HCT116 (cell line): ENCODE measurements around the gene FGFBP1. TPM values are rescaled to one million over a fixed set of nuclear protein-coding genes. Genes with fewer than 3 reads are reported as not detected.

Experiments
- ATAC-seq: fragments of 200-7000 bp; cut with Tn5 transposase; 2 replicates; pipeline ENCODE4 v1.9.1; 2020; ENCODE audit warnings: mild to moderate bottlenecking, moderate library complexity
- BruUV-seq: library from RNA; stranded (reverse); fragments of 400-500 nt; replicated peaks from 2 replicates; lab custom pipeline; 2021; lab: Mats Ljungman, UMichigan
- CTCF ChIA-PET: fragments of 300-600 bp; sonication (Branson Sonifier 250); formaldehyde crosslinking; loops from one replicate; lab custom pipeline; 2021; ENCODE audit warnings: antibody characterized with exemption; lab: Charles Lee
- POLR2A ChIA-PET: fragments of 300-600, 350-600 bp; sonication (Branson Sonifier 250); formaldehyde crosslinking; loops from one replicate; lab custom pipeline; 2021; ENCODE audit warnings: antibody characterized with exemption; lab: Charles Lee
- RAD21 ChIA-PET, 2 experiments: fragments of 300-600 bp; sonication (Branson Sonifier 250); formaldehyde crosslinking; loops; one replicate each; lab custom pipeline; 2023; ENCODE audit warnings: low total read pairs in 2 of 2; ENCODE audit not compliant: uncharacterized antibody in 2 of 2, unreplicated experiment in 2 of 2, low non-redundant PET in 1 of 2; lab: Charles Lee
- DNase-seq: peaks from one replicate; pipeline ENCODE4 v3.0.0-alpha.2; 2010; ENCODE audit warnings: low read depth, low spot score
- H2AFZ ChIP-seq: fragments of 200-600 bp; shearing (Covaris generic), sonication (generic); 2 replicates; pipeline ENCODE4 v1.6.1; 2017; ENCODE audit warnings: low read depth, mixed run types, mixed read lengths, antibody characterized with exemption, low read length; ENCODE audit not compliant: poor library complexity, severe bottlenecking
- H3K27ac ChIP-seq: 2 replicates; pipeline ENCODE4 v1.5.1; 2012; ENCODE audit warnings: low read depth, low read length
- H3K27me3 ChIP-seq: fragments of 200-600 bp; sonication (generic); 2 replicates; pipeline ENCODE4 v1.6.1; 2016; ENCODE audit warnings: mixed run types, low read length, mixed read lengths; ENCODE audit not compliant: insufficient read depth
- H3K36me3 ChIP-seq, 2 experiments: fragments of 200-500 bp in 1 of 2; fragments of 200-600 bp in 1 of 2; sonication (Bioruptor generic) in 1 of 2; sonication (generic) in 1 of 2; 2 replicates each; pipeline versions ENCODE4 v1.5.1 to v1.6.1; 2014 to 2016; ENCODE audit warnings: low read length in 2 of 2, inconsistent platforms in 1 of 2, mixed read lengths in 1 of 2, mixed run types in 1 of 2; ENCODE audit not compliant: insufficient read depth in 2 of 2, control insufficient read depth in 1 of 2
- H3K4me1 ChIP-seq, 2 experiments: fragments of 200-600 bp in 1 of 2; sonication (generic) in 1 of 2; 2 replicates each; pipeline versions ENCODE4 v1.5.1 to v1.6.1; 2012 to 2017; ENCODE audit warnings: low read length in 2 of 2, inconsistent platforms in 1 of 2, mild to moderate bottlenecking in 1 of 2, mixed read lengths in 1 of 2, mixed run types in 1 of 2, moderate library complexity in 1 of 2; ENCODE audit not compliant: insufficient read depth in 2 of 2, control insufficient read depth in 1 of 2
- H3K4me2 ChIP-seq: fragments of 200-600 bp; sonication (generic); 2 replicates; pipeline ENCODE4 v1.6.1; 2017; ENCODE audit warnings: mixed run types, low read length, mixed read lengths
- H3K4me3 ChIP-seq, 2 experiments: fragments of 200-600 bp in 1 of 2; sonication (generic) in 1 of 2; replicated peaks in 1 of 2; 2 replicates each; pipeline ENCODE4 v1.5.1; 2011 to 2016; ENCODE audit warnings: low read length in 2 of 2, control low read depth in 1 of 2, low read depth in 1 of 2, mild to moderate bottlenecking in 1 of 2, mixed read lengths in 1 of 2, mixed run types in 1 of 2
- H3K79me2 ChIP-seq: fragments of 200-600 bp; sonication (generic); 2 replicates; pipeline ENCODE4 v1.6.1; 2017; ENCODE audit warnings: mild to moderate bottlenecking, mixed run types, low read length, moderate library complexity, mixed read lengths; ENCODE audit not compliant: insufficient read depth
- H3K9ac ChIP-seq: fragments of 200-600 bp; sonication (generic); 2 replicates; pipeline ENCODE4 v1.6.1; 2016; ENCODE audit warnings: low read length, mixed read lengths
- H3K9me2 ChIP-seq: fragments of 200-600 bp; sonication (generic), shearing (Covaris generic); 2 replicates; pipeline ENCODE4 v1.6.1; 2017; ENCODE audit warnings: mixed run types, mild to moderate bottlenecking, moderate library complexity; ENCODE audit not compliant: insufficient read depth
- H3K9me3 ChIP-seq, 2 experiments: fragments of 200-500 bp in 1 of 2; fragments of 200-600 bp in 1 of 2; sonication (Bioruptor generic) in 1 of 2; sonication (generic) in 1 of 2; 2 replicates each; pipeline ENCODE4 v1.6.1; 2014 to 2017; ENCODE audit warnings: low read length in 2 of 2, mixed read lengths in 2 of 2, inconsistent platforms in 1 of 2, low read depth in 1 of 2, mild to moderate bottlenecking in 1 of 2, mixed run types in 1 of 2, moderate library complexity in 1 of 2; ENCODE audit not compliant: control insufficient read depth in 1 of 2, insufficient read depth in 1 of 2
- H4K20me1 ChIP-seq: fragments of 200-600 bp; sonication (generic), shearing (Covaris generic); 2 replicates; pipeline ENCODE4 v1.6.1; 2017; ENCODE audit warnings: mixed run types, mild to moderate bottlenecking, moderate library complexity; ENCODE audit not compliant: insufficient read depth
- CBX3 ChIP-seq: IDR thresholded peaks from 2 replicates; pipeline ENCODE4 v1.6.1; 2012; ENCODE audit warnings: low read depth
- CEBPB ChIP-seq: IDR thresholded peaks from 2 replicates; pipeline ENCODE4 v1.6.1; 2012; ENCODE audit warnings: low read depth
- EGR1 ChIP-seq: IDR thresholded peaks from 2 replicates; pipeline ENCODE4 v1.6.1; 2012; ENCODE audit warnings: low read depth
- ELF1 ChIP-seq: IDR thresholded peaks from 2 replicates; pipeline ENCODE4 v1.6.1; 2012; ENCODE audit warnings: low read depth, borderline replicate concordance
- EZH2phosphoT487 ChIP-seq: fragments of 200-600 bp; IDR thresholded peaks from 2 replicates; pipeline ENCODE4 v1.6.1; 2018; ENCODE audit warnings: antibody characterized with exemption, borderline replicate concordance
- POLR2AphosphoS5 ChIP-seq: IDR thresholded peaks from 2 replicates; pipeline ENCODE4 v1.6.1; 2011; ENCODE audit warnings: mild to moderate bottlenecking, low read depth, low read length, moderate library complexity
- SRF ChIP-seq: IDR thresholded peaks from 2 replicates; pipeline ENCODE4 v1.6.1; 2012; ENCODE audit warnings: low read depth
- YY1 ChIP-seq: IDR thresholded peaks from 2 replicates; pipeline ENCODE4 v1.6.1; 2011; ENCODE audit warnings: low read length, low read depth, moderate library complexity, mild to moderate bottlenecking; ENCODE audit not compliant: insufficient replicate concordance; ENCODE audit errors: extremely low read depth
- ZFX ChIP-seq: fragments of 450-650 bp; IDR thresholded peaks from 2 replicates; pipeline ENCODE4 v1.6.1; 2017
- intact Hi-C: fragments of 100-400 bp; cut with micrococcal nuclease; formaldehyde crosslinking; loops from 2 replicates; pipeline ENCODE4 v1.10.0; 2022
- total RNA-seq: library from RNA; stranded (reverse); gene quantifications from one replicate; pipeline ENCODE4 v1.2.1, GENCODE V29; 2021; ENCODE audit not compliant: unreplicated experiment
- TF ChIP-seq, protein P1 (sequence below): IDR thresholded peaks from 2 replicates; pipeline ENCODE4 v1.6.1; 2012; ENCODE audit warnings: low read depth
- TF ChIP-seq, protein P2 (sequence below), 3 experiments: fragments of 200-600 bp in 1 of 3; sonication (generic) in 1 of 3; IDR thresholded peaks in 2 of 3; conservative IDR thresholded peaks in 1 of 3; 2 replicates each; pipeline ENCODE4 v1.5.1; 2012 to 2017; ENCODE audit warnings: low read depth in 2 of 3, low read length in 2 of 3, antibody characterized with exemption in 1 of 3, borderline replicate concordance in 1 of 3, control low read depth in 1 of 3, mild to moderate bottlenecking in 1 of 3, mixed read lengths in 1 of 3, mixed run types in 1 of 3, moderate library complexity in 1 of 3; ENCODE audit not compliant: insufficient read depth in 1 of 3

Gene FGFBP1
- total RNA-seq, 1 experiment from 2014 or later, result 8.7 TPM

DNA sequence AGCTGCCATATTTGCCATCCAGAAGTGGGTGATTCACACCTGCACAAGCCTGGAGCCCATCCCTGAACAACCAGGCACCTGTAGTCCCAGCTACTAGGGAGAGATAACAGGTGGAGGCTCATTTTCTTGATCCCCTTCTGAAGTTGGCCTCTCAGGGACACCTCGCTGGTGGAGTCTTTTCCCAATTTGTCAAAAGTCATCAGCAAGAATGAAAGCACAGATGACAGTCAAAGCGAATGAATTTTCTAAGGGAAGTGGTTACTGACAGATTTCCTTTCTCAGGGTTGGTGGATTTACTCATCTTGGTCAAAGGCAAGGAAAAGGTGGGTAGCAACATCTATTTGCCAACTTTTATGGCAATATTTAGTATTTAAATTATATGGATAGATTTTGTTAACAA, 36.5 kb downstream of the FGFBP1 start:
- H3K9me2 ChIP-seq, result no peaks in the 10 kb centered on the region
- H2AFZ ChIP-seq, result no peak overlapping the region
- H3K79me2 ChIP-seq, result no peaks in the 10 kb centered on the region
- DNase-seq, result no peak
- CTCF ChIA-PET, result no interaction called here
- POLR2A ChIA-PET, result no interaction called here
- RAD21 ChIA-PET, result no interaction called here
- no peaks in the 10 kb centered on the region for H3K27me3 ChIP-seq
- peaks cover 14 to 27% of the 10 kb centered on the region in 2 experiments for H3K4me1 ChIP-seq
- no peaks in the 10 kb centered on the region for H4K20me1 ChIP-seq
- no peak overlapping the region for H3K27ac ChIP-seq
- no peaks in the 10 kb centered on the region for H3K36me3 ChIP-seq
- H3K4me2 ChIP-seq, result no peak overlapping the region
- ATAC-seq, result no peak
- H3K4me3 ChIP-seq, result no peak overlapping the region
- H3K9me3 ChIP-seq, result no peaks in the 10 kb centered on the region; a peak in 1 of 4 replicates
- BruUV-seq, result no TSS peak
- intact Hi-C loops, result no loop called here
- TF ChIP-seq CEBPB (no peak), YY1 (no peak), POLR2AphosphoS5 (no peak), SRF (no peak), ZFX (no peak), EZH2phosphoT487 (no peak), EGR1 (no peak), ELF1 (no peak), CBX3 (no peak)
- TF ChIP-seq, protein P1, sequence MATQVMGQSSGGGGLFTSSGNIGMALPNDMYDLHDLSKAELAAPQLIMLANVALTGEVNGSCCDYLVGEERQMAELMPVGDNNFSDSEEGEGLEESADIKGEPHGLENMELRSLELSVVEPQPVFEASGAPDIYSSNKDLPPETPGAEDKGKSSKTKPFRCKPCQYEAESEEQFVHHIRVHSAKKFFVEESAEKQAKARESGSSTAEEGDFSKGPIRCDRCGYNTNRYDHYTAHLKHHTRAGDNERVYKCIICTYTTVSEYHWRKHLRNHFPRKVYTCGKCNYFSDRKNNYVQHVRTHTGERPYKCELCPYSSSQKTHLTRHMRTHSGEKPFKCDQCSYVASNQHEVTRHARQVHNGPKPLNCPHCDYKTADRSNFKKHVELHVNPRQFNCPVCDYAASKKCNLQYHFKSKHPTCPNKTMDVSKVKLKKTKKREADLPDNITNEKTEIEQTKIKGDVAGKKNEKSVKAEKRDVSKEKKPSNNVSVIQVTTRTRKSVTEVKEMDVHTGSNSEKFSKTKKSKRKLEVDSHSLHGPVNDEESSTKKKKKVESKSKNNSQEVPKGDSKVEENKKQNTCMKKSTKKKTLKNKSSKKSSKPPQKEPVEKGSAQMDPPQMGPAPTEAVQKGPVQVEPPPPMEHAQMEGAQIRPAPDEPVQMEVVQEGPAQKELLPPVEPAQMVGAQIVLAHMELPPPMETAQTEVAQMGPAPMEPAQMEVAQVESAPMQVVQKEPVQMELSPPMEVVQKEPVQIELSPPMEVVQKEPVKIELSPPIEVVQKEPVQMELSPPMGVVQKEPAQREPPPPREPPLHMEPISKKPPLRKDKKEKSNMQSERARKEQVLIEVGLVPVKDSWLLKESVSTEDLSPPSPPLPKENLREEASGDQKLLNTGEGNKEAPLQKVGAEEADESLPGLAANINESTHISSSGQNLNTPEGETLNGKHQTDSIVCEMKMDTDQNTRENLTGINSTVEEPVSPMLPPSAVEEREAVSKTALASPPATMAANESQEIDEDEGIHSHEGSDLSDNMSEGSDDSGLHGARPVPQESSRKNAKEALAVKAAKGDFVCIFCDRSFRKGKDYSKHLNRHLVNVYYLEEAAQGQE, result no peak
- TF ChIP-seq, protein P2, sequence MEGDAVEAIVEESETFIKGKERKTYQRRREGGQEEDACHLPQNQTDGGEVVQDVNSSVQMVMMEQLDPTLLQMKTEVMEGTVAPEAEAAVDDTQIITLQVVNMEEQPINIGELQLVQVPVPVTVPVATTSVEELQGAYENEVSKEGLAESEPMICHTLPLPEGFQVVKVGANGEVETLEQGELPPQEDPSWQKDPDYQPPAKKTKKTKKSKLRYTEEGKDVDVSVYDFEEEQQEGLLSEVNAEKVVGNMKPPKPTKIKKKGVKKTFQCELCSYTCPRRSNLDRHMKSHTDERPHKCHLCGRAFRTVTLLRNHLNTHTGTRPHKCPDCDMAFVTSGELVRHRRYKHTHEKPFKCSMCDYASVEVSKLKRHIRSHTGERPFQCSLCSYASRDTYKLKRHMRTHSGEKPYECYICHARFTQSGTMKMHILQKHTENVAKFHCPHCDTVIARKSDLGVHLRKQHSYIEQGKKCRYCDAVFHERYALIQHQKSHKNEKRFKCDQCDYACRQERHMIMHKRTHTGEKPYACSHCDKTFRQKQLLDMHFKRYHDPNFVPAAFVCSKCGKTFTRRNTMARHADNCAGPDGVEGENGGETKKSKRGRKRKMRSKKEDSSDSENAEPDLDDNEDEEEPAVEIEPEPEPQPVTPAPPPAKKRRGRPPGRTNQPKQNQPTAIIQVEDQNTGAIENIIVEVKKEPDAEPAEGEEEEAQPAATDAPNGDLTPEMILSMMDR (IDR thresholded peaks at IDR 0.05 in 2 of 3, conservative IDR thresholded peaks at IDR 0.05 in 1 of 3; ENCODE audit: borderline replicate concordance in 1 of 3, insufficient read depth in 1 of 3, low read depth in 2 of 3, low read length in 2 of 3), result no peak
- no peak overlapping the region for H3K9ac ChIP-seq
